Neural progenitor cell (in vitro differentiated cells): ENCODE results near the gene AHNAK2. TPM values are rescaled to one million over a fixed set of nuclear protein-coding genes. Genes with fewer than 3 reads are reported as not detected.

ENCODE experiments used
- DNase-seq: peaks from one replicate; pipeline ENCODE4 v3.0.0-alpha.2; 2016; ENCODE audit warnings: low spot score
- H2AFZ ChIP-seq: fragments of 200-600 bp; sonication (generic); replicated peaks from 2 replicates; pipeline ENCODE4 v1.6.1; 2016; ENCODE audit warnings: antibody characterized with exemption
- H3F3A ChIP-seq: fragments of 200-600 bp; sonication (generic); 2 replicates; pipeline ENCODE4 v1.6.1; 2016; ENCODE audit warnings: antibody characterized with exemption, low read depth
- H3K27ac ChIP-seq: fragments of 200-600 bp; sonication (generic); 2 replicates; pipeline ENCODE4 v1.5.1; 2016; ENCODE audit warnings: mild to moderate bottlenecking
- H3K27me3 ChIP-seq: fragments of 200-600 bp; sonication (generic); 2 replicates; pipeline ENCODE4 v1.6.1; 2016; ENCODE audit warnings: mild to moderate bottlenecking, moderate library complexity
- H3K36me3 ChIP-seq: fragments of 200-600 bp; sonication (generic); 2 replicates; pipeline ENCODE4 v1.5.1; 2016
- H3K4me1 ChIP-seq: fragments of 200-600 bp; sonication (generic); 2 replicates; pipeline ENCODE4 v1.6.1; 2016; ENCODE audit warnings: mixed run types
- H3K4me2 ChIP-seq: fragments of 200-600 bp; sonication (generic); 2 replicates; pipeline ENCODE4 v1.6.1; 2016
- H3K4me3 ChIP-seq: fragments of 200-600 bp; sonication (generic); 2 replicates; pipeline ENCODE4 v1.5.1; 2016
- H3K79me2 ChIP-seq: fragments of 200-600 bp; sonication (generic); 2 replicates; pipeline ENCODE4 v1.6.1; 2016; ENCODE audit warnings: low read depth
- H3K9ac ChIP-seq: fragments of 200-600 bp; sonication (generic); 2 replicates; pipeline ENCODE4 v1.6.1; 2016
- H3K9me3 ChIP-seq: fragments of 200-600 bp; sonication (generic); 2 replicates; pipeline ENCODE4 v1.5.1; 2016; ENCODE audit warnings: low read depth
- H4K20me1 ChIP-seq: fragments of 200-600 bp; sonication (generic); 2 replicates; pipeline ENCODE4 v1.6.1; 2016; ENCODE audit warnings: low read depth
- H3K27ac Mint-ChIP-seq: 3 replicates; pipeline ENCODE4 v1.8.0; 2021; ENCODE audit warnings: mixed read lengths
- H3K27me3 Mint-ChIP-seq: 2 replicates; pipeline ENCODE4 v1.8.0; 2022; ENCODE audit warnings: low read depth, mild to moderate bottlenecking, inconsistent platforms, moderate library complexity, mixed read lengths; ENCODE audit not compliant: insufficient read depth
- H3K36me3 Mint-ChIP-seq: 3 replicates; pipeline ENCODE4 v1.8.0; 2021; ENCODE audit warnings: mixed read lengths
- H3K4me1 Mint-ChIP-seq: 3 replicates; pipeline ENCODE4 v1.8.0; 2021; ENCODE audit warnings: mixed read lengths
- H3K4me3 Mint-ChIP-seq: 3 replicates; pipeline ENCODE4 v1.8.0; 2021; ENCODE audit warnings: mild to moderate bottlenecking, moderate library complexity, mixed read lengths
- H3K9me3 Mint-ChIP-seq: 3 replicates; pipeline ENCODE4 v1.8.0; 2020; ENCODE audit warnings: mixed read lengths
- EZH2 ChIP-seq: fragments of 200-600 bp; sonication (generic); IDR thresholded peaks from 2 replicates; pipeline ENCODE4 v1.6.1; 2017; ENCODE audit warnings: antibody characterized with exemption, mild to moderate bottlenecking, moderate library complexity
- EZH2phosphoT487 ChIP-seq: fragments of 200-600 bp; sonication (generic); IDR thresholded peaks from 2 replicates; pipeline ENCODE4 v1.6.1; 2017; ENCODE audit warnings: antibody characterized with exemption
- total RNA-seq: library from RNA; depleted of rRNA; stranded (reverse); fragments of >200 nt; gene quantifications from 2 replicates; pipeline ENCODE4 v1.2.3, GENCODE V29; 2015; ENCODE audit warnings: low replicate concordance
- TF ChIP-seq, protein P1 (sequence below): fragments of 200-600 bp; sonication (generic); IDR thresholded peaks from 2 replicates; pipeline ENCODE4 v1.5.1; 2017; ENCODE audit warnings: antibody characterized with exemption, mild to moderate bottlenecking

Gene AHNAK2
- total RNA-seq, 1 donor from 2014 or later: 0.77 TPM

DNA sequence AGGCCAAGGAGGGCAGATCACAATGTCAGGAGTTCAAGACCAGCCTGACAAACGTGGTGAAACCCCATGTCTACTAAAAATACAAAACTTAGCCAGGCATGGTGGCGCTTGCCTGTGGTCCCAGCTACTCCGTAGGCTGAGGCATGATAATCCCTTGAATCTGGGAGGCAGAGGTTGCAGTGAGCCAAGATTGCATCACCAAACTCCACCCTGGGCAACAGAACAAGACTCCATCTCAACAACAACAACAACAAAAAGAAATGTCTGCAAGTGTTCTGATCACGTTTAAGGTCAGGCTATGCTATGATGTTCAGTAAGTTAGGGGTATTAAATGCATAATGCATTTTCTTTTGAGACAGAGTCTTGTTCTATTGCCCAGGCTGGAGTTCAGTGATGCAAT lies 60.2 kb downstream of the AHNAK2 start:
- no peak for DNase-seq
- H3K4me1 Mint-ChIP-seq: peaks cover 5% of the 10 kb centered on the region
- H2AFZ ChIP-seq: no peak overlapping the region
- no peaks in the 10 kb centered on the region for H3K4me1 ChIP-seq
- H3K27me3 ChIP-seq: peaks cover 22% of the 10 kb centered on the region
- H3K9me3 ChIP-seq: no peaks in the 10 kb centered on the region
- no peaks in the 10 kb centered on the region for H3K9me3 Mint-ChIP-seq
- H3K36me3 Mint-ChIP-seq: no peaks in the 10 kb centered on the region
- no peak overlapping the region for H3K4me3 ChIP-seq
- no peak overlapping the region for H3K4me3 Mint-ChIP-seq
- H3K36me3 ChIP-seq: no peaks in the 10 kb centered on the region
- H3K9ac ChIP-seq: no peak overlapping the region
- no peaks in the 10 kb centered on the region for H3K79me2 ChIP-seq
- H3K27ac Mint-ChIP-seq: no peak overlapping the region
- H4K20me1 ChIP-seq: no peaks in the 10 kb centered on the region
- no peak overlapping the region for H3K27ac ChIP-seq
- TF ChIP-seq, protein P1, sequence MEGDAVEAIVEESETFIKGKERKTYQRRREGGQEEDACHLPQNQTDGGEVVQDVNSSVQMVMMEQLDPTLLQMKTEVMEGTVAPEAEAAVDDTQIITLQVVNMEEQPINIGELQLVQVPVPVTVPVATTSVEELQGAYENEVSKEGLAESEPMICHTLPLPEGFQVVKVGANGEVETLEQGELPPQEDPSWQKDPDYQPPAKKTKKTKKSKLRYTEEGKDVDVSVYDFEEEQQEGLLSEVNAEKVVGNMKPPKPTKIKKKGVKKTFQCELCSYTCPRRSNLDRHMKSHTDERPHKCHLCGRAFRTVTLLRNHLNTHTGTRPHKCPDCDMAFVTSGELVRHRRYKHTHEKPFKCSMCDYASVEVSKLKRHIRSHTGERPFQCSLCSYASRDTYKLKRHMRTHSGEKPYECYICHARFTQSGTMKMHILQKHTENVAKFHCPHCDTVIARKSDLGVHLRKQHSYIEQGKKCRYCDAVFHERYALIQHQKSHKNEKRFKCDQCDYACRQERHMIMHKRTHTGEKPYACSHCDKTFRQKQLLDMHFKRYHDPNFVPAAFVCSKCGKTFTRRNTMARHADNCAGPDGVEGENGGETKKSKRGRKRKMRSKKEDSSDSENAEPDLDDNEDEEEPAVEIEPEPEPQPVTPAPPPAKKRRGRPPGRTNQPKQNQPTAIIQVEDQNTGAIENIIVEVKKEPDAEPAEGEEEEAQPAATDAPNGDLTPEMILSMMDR: no peak
- TF ChIP-seq EZH2 (no peak), EZH2phosphoT487 (no peak)
- H3F3A ChIP-seq: no peaks in the 10 kb centered on the region
- peaks cover 5% of the 10 kb centered on the region for H3K27me3 Mint-ChIP-seq
- H3K4me2 ChIP-seq: no peak overlapping the region

- Mint-ChIP-seq H3K4me3 (no peak overlapping the region), H3K27ac (no peak overlapping the region), H3K27me3 (peaks cover 5% of the 10 kb centered on the region), H3K4me1 (peaks cover 5% of the 10 kb centered on the region), H3K9me3 (peaks cover under 1% of the 10 kb centered on the region), H3K36me3 (no peaks in the 10 kb centered on the region)
- Histone ChIP-seq H3K9me3 (no peaks in the 10 kb centered on the region), H3F3A (no peaks in the 10 kb centered on the region), H3K79me2 (no peaks in the 10 kb centered on the region), H3K27ac (no peak overlapping the region), H3K4me3 (no peak overlapping the region), H4K20me1 (no peaks in the 10 kb centered on the region), H3K4me1 (no peaks in the 10 kb centered on the region), H3K36me3 (no peaks in the 10 kb centered on the region), H3K4me2 (no peak overlapping the region), H3K27me3 (peaks cover 22% of the 10 kb centered on the region), H2AFZ (no peak overlapping the region), H3K9ac (no peak overlapping the region)
- no peak for DNase-seq
- TF ChIP-seq, protein P1: no peak
- no peak for TF ChIP-seq EZH2phosphoT487
- TF ChIP-seq EZH2: no peak
Observed at GRCh38 chr14:104917116-104917515, 61.1 kb downstream of the AHNAK2 start.

DNA sequence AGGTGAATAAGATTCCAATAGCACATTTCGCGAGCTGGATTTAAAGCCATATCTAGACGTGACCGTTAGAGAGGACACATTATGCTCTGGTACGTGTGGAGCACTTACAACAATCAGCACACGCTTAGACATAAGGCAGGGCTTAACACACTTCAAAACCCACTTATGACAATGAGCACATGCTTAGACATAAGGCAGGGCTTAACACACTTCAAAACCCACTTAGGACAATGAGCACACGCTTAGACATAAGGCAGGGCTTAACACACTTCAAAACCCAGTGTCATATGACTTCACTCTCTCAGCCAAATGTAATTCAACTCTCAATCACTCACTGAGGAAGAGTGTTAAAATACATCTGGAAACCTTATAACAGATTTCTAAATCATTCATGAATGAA lies 64.7 kb downstream of the AHNAK2 start:
- H3K4me1 ChIP-seq: no peaks in the 10 kb centered on the region
- peaks cover 30% of the 10 kb centered on the region for H3K27me3 ChIP-seq
- H3F3A ChIP-seq: no peaks in the 10 kb centered on the region
- TF ChIP-seq EZH2 (no peak), EZH2phosphoT487 (no peak)
- TF ChIP-seq, protein P1: no peak
- no peaks in the 10 kb centered on the region for H3K79me2 ChIP-seq
- H3K9ac ChIP-seq: no peak overlapping the region
- no peak overlapping the region for H3K4me3 ChIP-seq
- peaks cover 17% of the 10 kb centered on the region for H3K9me3 Mint-ChIP-seq
- H3K36me3 ChIP-seq: no peaks in the 10 kb centered on the region
- no peak for DNase-seq
- H3K4me2 ChIP-seq: no peak overlapping the region
- no peak overlapping the region for H3K27ac Mint-ChIP-seq
- peaks cover 2% of the 10 kb centered on the region for H3K4me1 Mint-ChIP-seq
- H3K27me3 Mint-ChIP-seq: peaks cover 6% of the 10 kb centered on the region
- no peaks in the 10 kb centered on the region for H3K9me3 ChIP-seq
- no peak overlapping the region for H3K4me3 Mint-ChIP-seq
- no peak overlapping the region for H3K27ac ChIP-seq
- H3K36me3 Mint-ChIP-seq: no peaks in the 10 kb centered on the region
- H2AFZ ChIP-seq: no peak overlapping the region
- no peaks in the 10 kb centered on the region for H4K20me1 ChIP-seq
